Mesothelial cell of epicardium (in vitro differentiated cells): ENCODE data around the gene TMEM95. TPM values are rescaled to one million over a fixed set of nuclear protein-coding genes. Genes with fewer than 3 reads are reported as not detected.
"Not testable (repeated sequence)": the region's sequence is repeated elsewhere in the genome, so short reads cannot be mapped to it uniquely, and the experiment has no call there.

ENCODE experiments used
- DNase-seq, 2 experiments: peaks; one replicate each; pipeline ENCODE4 v3.0.0; 2021; ENCODE audit warnings: low spot score in 2 of 2; ENCODE audit not compliant: unreplicated experiment in 2 of 2
- H3K27ac Mint-ChIP-seq: 2 replicates; pipeline ENCODE4 v1.8.0; 2021; ENCODE audit warnings: mixed read lengths
- H3K27me3 Mint-ChIP-seq: 2 replicates; pipeline ENCODE4 v1.8.0; 2021; ENCODE audit warnings: low read depth, mixed read lengths
- H3K36me3 Mint-ChIP-seq: 2 replicates; pipeline ENCODE4 v1.8.0; 2021; ENCODE audit warnings: mixed read lengths
- H3K4me1 Mint-ChIP-seq: 2 replicates; pipeline ENCODE4 v1.8.0; 2021; ENCODE audit warnings: mixed read lengths
- H3K4me3 Mint-ChIP-seq: 2 replicates; pipeline ENCODE4 v1.8.0; 2021; ENCODE audit warnings: mild to moderate bottlenecking, moderate library complexity, mixed read lengths
- H3K9me3 Mint-ChIP-seq: 2 replicates; pipeline ENCODE4 v1.8.0; 2021; ENCODE audit warnings: mixed read lengths
- CTCF ChIP-seq: fragments of 200-600 bp; sonication (generic); IDR thresholded peaks from one replicate; pipeline ENCODE4 v1.5.0; 2021; ENCODE audit warnings: antibody characterized with exemption; ENCODE audit not compliant: unreplicated experiment
- total RNA-seq: library from RNA; stranded (reverse); gene quantifications from 3 replicates; pipeline ENCODE4 v1.2.1, GENCODE V29; 2021

TMEM95 gene
- total RNA-seq, 1 donor from 2014 or later, result 0.42 TPM

GRCh38 chr17:7329997-7330637 lies 24.8 kb upstream of the TMEM95 start:
- DNase-seq, result peak; percentile 67 to 79
- H3K27me3 Mint-ChIP-seq, result no peaks in the 10 kb centered on the region

GRCh38 chr17:7330638-7331015 lies 24.3 kb upstream of the TMEM95 start:
- Mint-ChIP-seq H3K27ac (peak overlapping the region; percentile 97), H3K36me3 (no peaks in the 10 kb centered on the region)

More at GRCh38 chr17:7329997-7330637, 24.8 kb upstream of the TMEM95 start:
- TF ChIP-seq CTCF, result no peak
- H3K4me1 Mint-ChIP-seq, result peaks cover 31% of the 10 kb centered on the region
- H3K27ac Mint-ChIP-seq, result peak overlapping the region; percentile 97
- H3K36me3 Mint-ChIP-seq, result peaks cover 2% of the 10 kb centered on the region
- peak overlapping the region; percentile 89 for H3K4me3 Mint-ChIP-seq
- H3K9me3 Mint-ChIP-seq, result no peaks in the 10 kb centered on the region

GRCh38 chr17:7332111-7332510 lies 22.8 kb upstream of the TMEM95 start:
- H3K36me3 Mint-ChIP-seq, result no peaks in the 10 kb centered on the region
- H3K27ac Mint-ChIP-seq, result peak overlapping the region; percentile 83
- DNase-seq, result no peak
- no peaks in the 10 kb centered on the region for H3K27me3 Mint-ChIP-seq
- peaks cover 31% of the 10 kb centered on the region for H3K4me1 Mint-ChIP-seq
- no peak for TF ChIP-seq CTCF
- peak overlapping the region; percentile 46 for H3K4me3 Mint-ChIP-seq
- H3K9me3 Mint-ChIP-seq, result no peaks in the 10 kb centered on the region

More at GRCh38 chr17:7330638-7331015, 24.3 kb upstream of the TMEM95 start:
- no peaks in the 10 kb centered on the region for H3K27me3 Mint-ChIP-seq
- H3K9me3 Mint-ChIP-seq, result no peaks in the 10 kb centered on the region
- peaks cover 31% of the 10 kb centered on the region for H3K4me1 Mint-ChIP-seq
- DNase-seq, result no peak
- TF ChIP-seq CTCF, result no peak
- H3K4me3 Mint-ChIP-seq, result peak overlapping the region; percentile 89

GRCh38 chr17:7332600-7333069 lies 22.3 kb upstream of the TMEM95 start:
- H3K27me3 Mint-ChIP-seq, DNase-seq, H3K36me3 Mint-ChIP-seq, H3K9me3 Mint-ChIP-seq: not testable (repeated sequence)
- peak overlapping the region; percentile 46 for H3K4me3 Mint-ChIP-seq
- peak overlapping the region; percentile 83 for H3K27ac Mint-ChIP-seq
- H3K4me1 Mint-ChIP-seq, result peaks cover 31% of the 10 kb centered on the region

GRCh38 chr17:7334938-7335538 lies 19.9 kb upstream of the TMEM95 start:
- no peaks in the 10 kb centered on the region for H3K9me3 Mint-ChIP-seq
- H3K4me1 Mint-ChIP-seq, result peaks cover 16% of the 10 kb centered on the region
- no peak overlapping the region for H3K4me3 Mint-ChIP-seq
- no peak for DNase-seq
- no peak for TF ChIP-seq CTCF
- H3K27me3 Mint-ChIP-seq, result no peaks in the 10 kb centered on the region
- no peak overlapping the region for H3K27ac Mint-ChIP-seq
- H3K36me3 Mint-ChIP-seq, result no peaks in the 10 kb centered on the region

- H3K27me3 Mint-ChIP-seq, H3K27ac Mint-ChIP-seq, H3K4me3 Mint-ChIP-seq, H3K36me3 Mint-ChIP-seq, DNase-seq, H3K9me3 Mint-ChIP-seq: not testable (repeated sequence)
- H3K4me1 Mint-ChIP-seq, result peaks cover 12% of the 10 kb centered on the region
Measured at GRCh38 chr17:7335765-7336164, 19.2 kb upstream of the TMEM95 start.
